H1 (cell line): ENCODE data around the gene SLC2A10. TPM values are rescaled to one million over a fixed set of nuclear protein-coding genes. Genes with fewer than 3 reads are reported as not detected.

ENCODE experiments used
- CTCF ChIA-PET: fragments of 300-600 bp; sonication (Branson Sonifier 250); formaldehyde crosslinking; loops from one replicate; lab custom pipeline; 2021; ENCODE audit not compliant: partially characterized antibody; lab: Charles Lee
- POLR2A ChIA-PET: fragments of 300-600 bp; sonication (Branson Sonifier 250); formaldehyde crosslinking; loops from one replicate; lab custom pipeline; 2021; ENCODE audit warnings: inconsistent platforms; ENCODE audit not compliant: partially characterized antibody; lab: Charles Lee
- DNase-seq, 2 experiments: peaks; one replicate each; pipeline versions ENCODE4 v3.0.0 to v3.0.0-alpha.2; 2010 to 2022; ENCODE audit warnings: low spot score in 2 of 2, low read depth in 1 of 2, mixed read lengths in 1 of 2
- FAIRE-seq: peaks from 2 replicates; lab custom pipeline; 2011; peaks lifted over from hg19 to GRCh38; lab: Jason Lieb, UNC
- H2AFZ ChIP-seq: 2 replicates; pipeline ENCODE4 v1.8.1; 2012; ENCODE audit warnings: low read length, inconsistent platforms
- H2AK5ac ChIP-seq: 2 replicates; pipeline ENCODE4 v1.6.1; 2013; ENCODE audit warnings: low read depth, low read length
- H2BK120ac ChIP-seq: replicated peaks from 2 replicates; pipeline ENCODE3; 2013; ENCODE audit warnings: low read depth, low read length, inconsistent platforms
- H2BK12ac ChIP-seq: 2 replicates; pipeline ENCODE4 v1.6.1; 2013; ENCODE audit warnings: low read depth, low read length
- H2BK15ac ChIP-seq: 2 replicates; pipeline ENCODE4 v1.6.1; 2013; ENCODE audit warnings: low read length
- H2BK20ac ChIP-seq: 2 replicates; pipeline ENCODE4 v1.6.1; 2013; ENCODE audit warnings: low read length
- H2BK5ac ChIP-seq: 2 replicates; pipeline ENCODE4 v1.6.1; 2013; ENCODE audit warnings: low read depth, low read length
- H3K14ac ChIP-seq: 2 replicates; pipeline ENCODE4 v1.6.1; 2013; ENCODE audit warnings: inconsistent platforms; ENCODE audit not compliant: insufficient read length
- H3K18ac ChIP-seq: 2 replicates; pipeline ENCODE4 v1.6.1; 2013; ENCODE audit warnings: low read length; ENCODE audit errors: extremely low read depth
- H3K23ac ChIP-seq: 2 replicates; pipeline ENCODE4 v1.6.1; 2013; ENCODE audit warnings: inconsistent platforms; ENCODE audit not compliant: insufficient read length
- H3K23me2 ChIP-seq: 2 replicates; pipeline ENCODE4 v1.6.1; 2013; ENCODE audit warnings: low read depth, low read length
- H3K27ac ChIP-seq: 2 replicates; pipeline ENCODE4 v1.6.1; 2011; ENCODE audit warnings: low read depth, low read length, inconsistent platforms
- H3K27me3 ChIP-seq, 4 experiments: replicated peaks in 1 of 4; 1 replicate in 1 of 4; 2 replicates in 3 of 4; pipeline versions ENCODE4 v1.6.1 to v1.8.1; 2011 to 2013; ENCODE audit warnings: low read length in 3 of 4, mild to moderate bottlenecking in 3 of 4, inconsistent platforms in 2 of 4, mixed read lengths in 2 of 4, moderate library complexity in 1 of 4; ENCODE audit not compliant: control insufficient read depth in 3 of 4, insufficient read depth in 3 of 4; ENCODE audit errors: extremely low read depth in 1 of 4
- H3K36me3 ChIP-seq, 4 experiments: 2 replicates each; pipeline versions ENCODE4 v1.6.1 to v1.8.1; 2011 to 2013; ENCODE audit warnings: mild to moderate bottlenecking in 4 of 4, low read length in 3 of 4, moderate library complexity in 2 of 4, control low read depth in 1 of 4, inconsistent platforms in 1 of 4; ENCODE audit not compliant: insufficient read depth in 4 of 4, control insufficient read depth in 2 of 4
- H3K4ac ChIP-seq: replicated peaks from 2 replicates; pipeline ENCODE3; 2013; ENCODE audit warnings: low read length, low read depth, mixed read lengths, inconsistent platforms; ENCODE audit not compliant: insufficient read length
- H3K4me1 ChIP-seq, 4 experiments: replicated peaks in 1 of 4; 1 replicate in 1 of 4; 2 replicates in 3 of 4; pipeline versions ENCODE4 v1.6.1 to v1.8.1; 2011 to 2013; ENCODE audit warnings: low read length in 3 of 4, inconsistent platforms in 2 of 4, mixed read lengths in 1 of 4; ENCODE audit not compliant: insufficient read depth in 4 of 4, control insufficient read depth in 3 of 4
- H3K4me2 ChIP-seq, 2 experiments: 2 replicates each; pipeline versions ENCODE4 v1.6.1 to v1.8.1; 2011 to 2013; ENCODE audit warnings: low read depth in 2 of 2, low read length in 2 of 2, control low read depth in 1 of 2, inconsistent platforms in 1 of 2, mild to moderate bottlenecking in 1 of 2; ENCODE audit not compliant: insufficient read depth in 1 of 2
- H3K4me3 ChIP-seq, 4 experiments: fragments of 200-600, 300-600 bp in 1 of 4; sonication (generic), shearing (Covaris generic), sonication (Bioruptor Twin) in 1 of 4; 2 replicates each; pipeline versions ENCODE4 v1.5.1 to v1.8.1; 2011 to 2016; ENCODE audit warnings: low read length in 4 of 4, low read depth in 3 of 4, control low read depth in 2 of 4, inconsistent platforms in 2 of 4, mild to moderate bottlenecking in 2 of 4, mixed read lengths in 1 of 4, moderate library complexity in 1 of 4; ENCODE audit not compliant: insufficient read depth in 2 of 4; ENCODE audit errors: extremely low read depth in 1 of 4
- H3K56ac ChIP-seq: replicated peaks from 2 replicates; pipeline ENCODE3; 2013; ENCODE audit warnings: low read depth, mild to moderate bottlenecking, mixed read lengths, low read length, inconsistent platforms; ENCODE audit not compliant: insufficient read length
- H3K79me1 ChIP-seq: 2 replicates; pipeline ENCODE4 v1.6.1; 2013; ENCODE audit warnings: low read depth, low read length, control low read depth
- H3K79me2 ChIP-seq, 2 experiments: 2 replicates each; pipeline versions ENCODE4 v1.6.1 to v1.8.1; 2012 to 2013; ENCODE audit warnings: low read length in 2 of 2, mild to moderate bottlenecking in 2 of 2, inconsistent platforms in 1 of 2; ENCODE audit not compliant: insufficient read depth in 2 of 2, control insufficient read depth in 1 of 2
- H3K9ac ChIP-seq, 4 experiments: replicated peaks in 1 of 4; 1 replicate in 1 of 4; 2 replicates in 3 of 4; pipeline versions ENCODE4 v1.6.1 to v1.8.1; 2011 to 2013; ENCODE audit warnings: low read depth in 3 of 4, low read length in 3 of 4, control low read depth in 2 of 4, mild to moderate bottlenecking in 2 of 4, moderate library complexity in 2 of 4, inconsistent platforms in 1 of 4; ENCODE audit errors: extremely low read depth in 1 of 4
- H3K9me3 ChIP-seq, 2 experiments: 2 replicates each; pipeline versions ENCODE4 v1.6.1 to v1.8.1; 2012 to 2013; ENCODE audit warnings: mild to moderate bottlenecking in 2 of 2, moderate library complexity in 2 of 2, control low read depth in 1 of 2, inconsistent platforms in 1 of 2, low read depth in 1 of 2, low read length in 1 of 2, mixed read lengths in 1 of 2; ENCODE audit not compliant: insufficient read depth in 2 of 2
- H4K20me1 ChIP-seq, 2 experiments: replicated peaks in 1 of 2; 2 replicates each; pipeline versions ENCODE3 to v1.8.1; 2011 to 2013; ENCODE audit warnings: inconsistent platforms in 2 of 2, low read length in 2 of 2, mild to moderate bottlenecking in 1 of 2; ENCODE audit not compliant: insufficient read depth in 2 of 2, control insufficient read depth in 1 of 2
- H4K5ac ChIP-seq: 2 replicates; pipeline ENCODE4 v1.6.1; 2013; ENCODE audit warnings: low read length, low read depth, mixed read lengths, inconsistent platforms; ENCODE audit not compliant: insufficient read length
- H4K8ac ChIP-seq: 2 replicates; pipeline ENCODE4 v1.8.0; 2013; ENCODE audit warnings: mild to moderate bottlenecking, moderate library complexity, low read length, inconsistent platforms; ENCODE audit not compliant: insufficient read depth; ENCODE audit errors: extremely low read depth
- H4K91ac ChIP-seq: replicated peaks from 2 replicates; pipeline ENCODE3; 2013; ENCODE audit warnings: low read length, mixed read lengths, inconsistent platforms; ENCODE audit not compliant: insufficient read length
- CEBPB ChIP-seq: IDR thresholded peaks from 2 replicates; pipeline ENCODE4 v1.6.1; 2012; ENCODE audit warnings: low read depth, low read length
- POLR2AphosphoS5 ChIP-seq: IDR thresholded peaks from 2 replicates; pipeline ENCODE4 v1.6.1; 2011; ENCODE audit warnings: low read depth, low read length
- RFX5 ChIP-seq: IDR thresholded peaks from 2 replicates; pipeline ENCODE4 v1.6.1; 2011; ENCODE audit warnings: low read depth, low read length, improper control_type of control experiment, borderline replicate concordance
- SP4 ChIP-seq: IDR thresholded peaks from 2 replicates; pipeline ENCODE4 v1.6.1; 2012; ENCODE audit warnings: low read length, inconsistent platforms
- WGBS, 2 experiments: shearing (Covaris generic) in 1 of 2; methylation state at CpG; one replicate each; pipeline versions ENCODE4 v1.1.6 to v1.1.7; 2013 to 2015; ENCODE audit warnings: low lambda C conversion rate in 2 of 2, mixed read lengths in 2 of 2, inconsistent platforms in 1 of 2, low coverage in 1 of 2, missing lambda C conversion rate in 1 of 2; ENCODE audit not compliant: insufficient replicate concordance in 2 of 2, insufficient coverage in 1 of 2, insufficient read length in 1 of 2; ENCODE audit errors: extremely low coverage in 1 of 2, missing lambda C conversion rate in 1 of 2; 5-methylcytosine and 5-hydroxymethylcytosine counted together
- polyA plus RNA-seq, 7 experiments: library from polyadenylated mRNA; depleted of rRNA in 3 of 7; stranded (reverse) in 5 of 7; unstranded in 2 of 7; fragments of >200 nt in 5 of 7; fragments of 200-250 nt in 2 of 7; gene quantifications; 1 replicate in 5 of 7; 2 replicates in 1 of 7; 4 replicates in 1 of 7; pipeline versions ENCODE4 v1.2.1 to v1.2.3, GENCODE V29; 2011 to 2013; ENCODE audit warnings: missing spikeins in 2 of 7, mixed read lengths in 2 of 7
- total RNA-seq: library from RNA; stranded (reverse); fragmentation: NEBNext Ultra II Directional; extraction: Animal tissue kit (Norgen Biotek cat#: 25700); gene quantifications from 2 replicates; pipeline ENCODE4 v1.2.1, GENCODE V29; 2021

SLC2A10 gene
- total and polyA plus RNA-seq, 2 of the 8 experiments (the other 6 are each of a cell fraction or from before 2014, with no cell fraction given): 9.0 to 9.7 TPM

GRCh38 chr20:46735436-46735835, 26.0 kb downstream of the SLC2A10 start:
- Histone ChIP-seq H2BK5ac (no peak overlapping the region), H3K4me2 (no peak overlapping the region), H3K9ac (no peak overlapping the region), H3K56ac (no peak overlapping the region), H3K27ac (no peak overlapping the region), H3K79me1 (no peaks in the 10 kb centered on the region), H3K23me2 (no peaks in the 10 kb centered on the region), H3K4ac (no peak overlapping the region)
- POLR2A ChIA-PET: no interaction called here
- FAIRE-seq: no peak
- no peak for TF ChIP-seq CEBPB
- TF ChIP-seq RFX5: no peak
- TF ChIP-seq SP4: no peak
- no peak for TF ChIP-seq POLR2AphosphoS5
- TF ChIP-seq, all 59 proteins: peak for 0
- no peak overlapping the region for H3K4me3 ChIP-seq
- H3K27me3 ChIP-seq: no peaks in the 10 kb centered on the region
- H4K8ac ChIP-seq: no peak overlapping the region
- CTCF ChIA-PET: interaction anchor here (1.1 to 1.9 kb wide), 3 partner anchors 12 to 649 kb away, joined by 3 to 5 read pairs (median 5); no protein-coding TSS in a partner anchor
- no peak overlapping the region for H3K18ac ChIP-seq
- H4K91ac ChIP-seq: no peak overlapping the region
- no peak overlapping the region for H2BK15ac ChIP-seq
- H3K79me2 ChIP-seq: no peaks in the 10 kb centered on the region
- DNase-seq: no peak
- H3K14ac ChIP-seq: no peak overlapping the region
- no peaks in the 10 kb centered on the region for H3K4me1 ChIP-seq
- no peak overlapping the region for H4K5ac ChIP-seq
- no peaks in the 10 kb centered on the region for H4K20me1 ChIP-seq
- no peak overlapping the region for H2BK12ac ChIP-seq
- 100% methylated on average over 2 of the region's 2 CpGs; no CpG with 5 or more reads in 1 of the 2 experiments for WGBS, 2 experiments
- no peak overlapping the region for H3K23ac ChIP-seq
- H2BK20ac ChIP-seq: no peak overlapping the region
- no peak overlapping the region for H2BK120ac ChIP-seq
- no peaks in the 10 kb centered on the region; a peak in 1 of 4 replicates for H3K9me3 ChIP-seq
- no peaks in the 10 kb centered on the region for H3K36me3 ChIP-seq
- no peak overlapping the region for H2AK5ac ChIP-seq
- H2AFZ ChIP-seq: no peak overlapping the region
